Mesodermal cell (in vitro differentiated cells): ENCODE measurements around the gene ZNF107.

ENCODE experiments used
- H3K27ac ChIP-seq: 2 replicates; pipeline ENCODE4 v1.7.0; 2013; ENCODE audit warnings: mild to moderate bottlenecking, low read depth, low read length, moderate library complexity; ENCODE audit not compliant: severe bottlenecking
- H3K36me3 ChIP-seq: 2 replicates; pipeline ENCODE4 v1.7.1; 2013; ENCODE audit warnings: mild to moderate bottlenecking, low read length, moderate library complexity; ENCODE audit not compliant: control insufficient read depth, insufficient read depth
- H3K4me1 ChIP-seq: one replicate; pipeline ENCODE4 v1.7.1; 2013; ENCODE audit warnings: mild to moderate bottlenecking, low read length; ENCODE audit not compliant: insufficient read depth, control insufficient read depth, poor library complexity, severe bottlenecking
- H3K4me3 ChIP-seq: 2 replicates; pipeline ENCODE4 v1.7.0; 2013; ENCODE audit warnings: low read length, control low read depth, mild to moderate bottlenecking; ENCODE audit not compliant: insufficient read depth, poor library complexity, severe bottlenecking; ENCODE audit errors: extremely low read depth
- H3K9me3 ChIP-seq: 2 replicates; pipeline ENCODE4 v1.7.1; 2013; ENCODE audit warnings: mild to moderate bottlenecking, low read length, moderate library complexity; ENCODE audit not compliant: control insufficient read depth
- WGBS, 2 experiments: methylation state at CpG; one replicate each; pipeline ENCODE4 v1.1.5; 2013; ENCODE audit warnings: missing lambda C conversion rate in 2 of 2; ENCODE audit not compliant: insufficient coverage in 2 of 2; 5-methylcytosine and 5-hydroxymethylcytosine counted together

ZNF107 gene

DNA sequence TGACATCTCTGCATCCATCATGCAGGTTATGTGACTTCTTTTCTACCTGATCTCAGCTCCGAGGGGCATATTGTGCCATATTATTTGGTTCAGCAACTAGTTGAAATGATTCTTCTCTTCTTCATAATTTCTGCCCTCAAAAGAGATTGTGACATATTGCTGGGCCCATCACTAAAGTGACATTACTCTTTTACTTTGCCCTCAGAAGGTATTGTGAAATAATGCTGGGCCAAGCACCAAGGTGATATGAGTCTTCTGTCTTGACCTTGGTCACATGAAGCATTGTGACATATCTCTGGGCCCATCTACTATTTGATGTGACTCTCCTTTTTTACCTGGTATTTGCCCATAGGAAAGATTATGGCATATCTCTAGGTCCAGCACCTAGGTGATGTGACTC lies 33.9 kb upstream of the ZNF107 start:
- no CpG with 5 or more reads among the region's 1 CpG for WGBS, 2 experiments
- H3K9me3 ChIP-seq, result peaks cover 43% of the 10 kb centered on the region
- no peak overlapping the region for H3K27ac ChIP-seq
- no peak overlapping the region for H3K4me3 ChIP-seq
- no peaks in the 10 kb centered on the region for H3K36me3 ChIP-seq
- no peaks in the 10 kb centered on the region for H3K4me1 ChIP-seq

DNA sequence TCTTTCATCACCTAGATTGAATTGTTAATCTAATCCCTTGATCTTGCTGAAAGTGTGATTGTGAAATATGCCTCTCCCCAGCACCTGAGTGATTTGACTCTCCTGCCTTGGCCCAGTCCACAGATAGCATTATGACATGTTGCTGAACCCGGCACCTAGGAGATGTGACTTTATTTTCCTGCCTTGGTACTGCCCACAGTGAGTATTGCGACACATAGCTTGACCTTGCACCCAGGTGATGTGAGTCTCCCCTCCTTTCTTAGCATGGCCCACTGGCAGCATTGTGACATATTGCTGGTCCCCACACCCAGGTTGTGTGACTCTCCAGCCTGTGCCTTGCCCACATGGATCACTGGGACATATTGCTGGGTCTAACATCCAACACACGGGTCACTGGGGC lies 32.5 kb upstream of the ZNF107 start:
- Histone ChIP-seq H3K27ac (no peak overlapping the region), H3K36me3 (no peaks in the 10 kb centered on the region), H3K4me3 (no peak overlapping the region), H3K4me1 (no peaks in the 10 kb centered on the region), H3K9me3 (peaks cover 39% of the 10 kb centered on the region)
- 33 to 58% methylated on average over 2 to 3 of the region's 3 CpGs for WGBS, 2 experiments

DNA sequence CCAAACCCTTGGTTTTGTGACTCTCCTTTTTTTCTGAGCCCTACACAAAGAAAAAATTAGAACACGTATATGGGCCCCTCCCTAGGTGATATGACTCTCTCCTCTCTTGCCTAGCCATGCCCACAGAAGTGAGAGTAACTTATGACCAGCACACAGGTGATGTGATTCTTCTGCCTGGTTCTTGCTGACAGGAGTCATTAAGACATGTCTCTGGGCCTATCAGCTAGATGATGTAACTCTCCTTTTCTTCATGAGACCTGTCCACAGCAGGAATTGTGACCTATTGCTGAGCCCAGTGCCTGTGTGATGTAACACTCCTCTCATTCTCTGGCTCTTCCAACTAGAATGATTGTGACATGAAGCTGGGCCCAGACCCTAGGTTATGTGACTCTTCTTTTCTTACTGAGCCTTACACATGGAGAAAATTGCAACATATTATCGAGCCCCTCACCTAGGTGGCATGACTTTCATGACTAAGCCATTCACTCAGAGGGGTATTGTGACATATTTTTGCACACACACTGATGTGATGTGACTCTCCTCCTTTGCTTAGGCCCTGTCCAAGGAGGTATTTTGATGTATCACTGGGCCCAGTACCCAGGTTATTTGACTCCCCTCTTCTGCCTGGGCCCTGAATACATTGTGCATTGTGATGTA lies 31.4 kb upstream of the ZNF107 start:
- no peak overlapping the region for H3K27ac ChIP-seq
- H3K9me3 ChIP-seq, result peaks cover 43% of the 10 kb centered on the region
- no peaks in the 10 kb centered on the region for H3K4me1 ChIP-seq
- no peaks in the 10 kb centered on the region for H3K36me3 ChIP-seq
- H3K4me3 ChIP-seq, result no peak overlapping the region
- WGBS, 2 experiments, result 77% methylated on average over 2 of the region's 2 CpGs; no CpG with 5 or more reads in 1 of the 2 experiments

DNA sequence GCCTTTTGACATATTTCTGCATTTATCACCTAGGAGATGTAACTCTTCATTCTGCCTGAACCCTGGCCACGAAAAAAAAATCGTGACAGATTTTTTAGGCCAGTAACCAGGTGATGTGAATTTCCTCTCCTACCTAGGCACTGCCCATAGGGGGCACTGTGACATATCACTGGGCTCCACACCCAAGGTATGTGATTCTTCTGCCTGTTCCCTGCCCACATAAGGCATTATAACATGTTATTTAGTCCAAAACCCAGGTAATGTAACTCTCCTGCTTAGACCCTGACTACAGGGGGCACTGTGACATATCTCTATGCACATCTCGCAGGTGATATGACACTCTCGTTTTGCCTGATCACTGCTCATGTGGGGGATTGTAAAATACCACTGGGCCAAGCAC lies 29.5 kb upstream of the ZNF107 start:
- H3K4me3 ChIP-seq, result no peak overlapping the region
- WGBS, 2 experiments, result 48 to 55% methylated on average over 4 of the region's 4 CpGs
- H3K4me1 ChIP-seq, result no peaks in the 10 kb centered on the region
- peaks cover 34% of the 10 kb centered on the region for H3K9me3 ChIP-seq
- H3K36me3 ChIP-seq, result no peaks in the 10 kb centered on the region
- no peak overlapping the region for H3K27ac ChIP-seq

DNA sequence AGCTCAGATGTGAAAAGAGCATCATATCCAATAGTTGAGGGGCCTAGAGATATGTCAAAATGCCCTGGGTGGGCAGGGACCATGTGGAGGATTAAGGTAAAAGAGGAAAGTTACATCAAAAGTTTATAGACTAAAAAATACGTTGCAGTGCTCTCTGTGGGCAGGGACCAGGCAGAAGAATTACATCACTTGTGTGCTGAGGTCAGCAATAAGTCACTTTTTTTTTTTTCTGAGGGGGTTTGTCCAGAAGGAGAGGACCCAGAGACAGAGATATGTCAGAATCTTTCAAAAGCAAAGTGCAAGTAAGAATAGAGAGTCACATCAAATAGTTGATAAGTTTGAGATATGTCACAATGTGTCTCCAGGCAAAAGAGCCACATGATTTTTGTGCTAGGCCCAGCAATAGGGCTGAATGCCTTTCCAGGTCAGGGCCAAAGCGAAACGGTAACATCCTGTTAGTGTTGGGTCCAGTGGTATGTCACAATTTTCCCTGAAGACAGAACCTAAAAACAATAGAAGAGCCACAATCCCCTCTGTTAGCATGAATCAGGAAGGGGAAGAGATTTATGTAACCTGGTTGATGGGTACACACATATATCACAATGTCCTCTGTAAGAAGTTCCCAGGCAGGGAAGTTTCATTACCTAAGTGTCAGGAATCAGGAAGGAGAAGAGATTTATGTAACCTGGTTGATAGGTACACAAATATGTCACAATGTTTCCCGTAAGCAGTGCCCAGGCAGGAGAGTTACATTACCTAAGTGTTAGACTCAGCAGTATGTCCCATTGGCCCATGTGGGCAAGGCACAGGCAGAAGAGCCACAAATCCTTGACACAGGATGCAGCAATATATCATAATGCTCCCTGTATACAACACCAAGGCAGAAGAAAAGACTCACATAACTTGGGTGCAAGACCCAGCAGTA lies 28.1 kb upstream of the ZNF107 start:
- Histone ChIP-seq H3K4me3 (no peak overlapping the region), H3K9me3 (peaks cover 39% of the 10 kb centered on the region), H3K36me3 (no peaks in the 10 kb centered on the region), H3K27ac (no peak overlapping the region), H3K4me1 (no peaks in the 10 kb centered on the region)
- WGBS, 2 experiments, result 50 to 74% methylated on average over 2 to 4 of the region's 4 CpGs

DNA sequence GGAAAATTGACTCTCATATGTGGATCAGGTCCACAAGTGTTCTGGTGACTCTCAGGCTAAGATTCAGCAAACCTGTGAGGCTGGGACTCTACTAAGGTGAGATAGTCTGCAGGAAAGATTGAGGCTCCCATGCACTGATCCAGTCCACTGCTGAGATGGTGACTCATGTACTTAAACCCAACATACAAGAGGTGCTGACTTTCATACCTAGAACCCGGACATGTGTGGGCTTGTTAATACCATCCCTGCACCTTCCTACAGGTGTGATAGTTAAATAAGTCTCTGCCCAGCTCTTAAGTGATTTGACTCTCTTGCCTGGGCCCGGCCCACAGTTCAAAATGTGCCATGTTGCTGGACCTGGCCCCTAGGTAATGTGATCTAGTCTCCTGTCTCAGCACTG lies 27.1 kb upstream of the ZNF107 start:
- H3K4me3 ChIP-seq, result no peak overlapping the region
- H3K9me3 ChIP-seq, result peaks cover 39% of the 10 kb centered on the region
- H3K36me3 ChIP-seq, result no peaks in the 10 kb centered on the region
- no peaks in the 10 kb centered on the region for H3K4me1 ChIP-seq
- 62 to 70% methylated on average over 2 of the region's 2 CpGs for WGBS, 2 experiments
- no peak overlapping the region for H3K27ac ChIP-seq

DNA sequence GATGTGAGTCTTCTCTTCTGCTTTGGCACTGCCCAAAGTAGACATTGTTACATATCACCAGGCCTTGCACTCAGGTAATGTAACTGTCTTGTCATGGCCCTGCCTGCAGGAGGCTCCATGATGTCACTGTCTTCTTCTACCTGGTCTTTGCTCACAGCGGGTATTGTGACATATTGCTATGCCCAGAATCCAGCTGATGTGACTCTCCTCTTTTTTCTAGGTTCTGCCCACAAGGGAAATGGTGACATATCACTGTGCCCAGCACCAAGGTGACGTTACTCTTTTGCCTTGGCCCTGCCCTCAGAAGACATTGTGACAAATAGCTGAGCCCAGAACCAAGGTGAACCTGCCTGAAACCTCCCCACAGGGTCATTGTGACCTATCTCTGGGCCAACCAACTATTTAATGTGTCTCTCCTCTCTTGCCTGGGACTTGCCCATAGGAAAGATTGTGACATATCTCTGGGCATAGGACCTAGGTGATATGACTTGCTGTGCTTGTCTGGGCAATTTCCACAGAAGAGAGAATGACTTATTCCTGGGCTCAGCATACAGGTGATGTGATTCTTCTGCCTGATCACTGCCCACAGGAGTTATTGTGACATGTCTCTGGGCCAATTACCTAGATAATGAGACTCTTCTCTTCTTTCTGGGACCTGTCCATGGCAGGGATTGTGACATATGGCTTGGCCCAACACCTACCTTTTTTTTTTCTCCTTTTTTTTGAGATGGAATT lies 26.5 kb upstream of the ZNF107 start:
- Histone ChIP-seq H3K27ac (no peak overlapping the region), H3K36me3 (no peaks in the 10 kb centered on the region), H3K9me3 (peaks cover 34% of the 10 kb centered on the region), H3K4me3 (no peak overlapping the region), H3K4me1 (no peaks in the 10 kb centered on the region)
- 17 to 43% methylated on average over 2 of the region's 2 CpGs for WGBS, 2 experiments

DNA sequence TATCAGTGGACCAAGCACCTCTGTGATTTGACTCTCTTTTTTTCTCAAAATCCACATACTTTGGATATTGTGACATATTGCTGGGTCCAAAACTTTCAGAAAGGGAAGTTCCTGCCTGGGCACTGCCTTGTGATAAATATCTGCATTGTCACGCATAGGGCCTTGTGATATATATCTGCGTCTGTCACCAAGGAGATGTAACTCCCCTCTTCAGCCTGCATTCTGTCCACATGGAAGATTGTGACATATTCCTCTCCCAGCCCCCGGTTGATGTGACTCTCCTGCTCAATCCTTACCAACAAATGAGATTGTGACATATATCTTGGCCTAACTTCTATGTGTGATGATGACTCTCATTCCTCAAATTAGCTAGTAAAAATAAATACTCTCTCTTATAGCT lies 25.4 kb upstream of the ZNF107 start:
- H3K36me3 ChIP-seq, result no peaks in the 10 kb centered on the region
- 69 to 84% methylated on average over 2 to 3 of the region's 3 CpGs for WGBS, 2 experiments
- no peak overlapping the region for H3K27ac ChIP-seq
- peaks cover 29% of the 10 kb centered on the region for H3K9me3 ChIP-seq
- H3K4me1 ChIP-seq, result no peaks in the 10 kb centered on the region
- H3K4me3 ChIP-seq, result no peak overlapping the region

DNA sequence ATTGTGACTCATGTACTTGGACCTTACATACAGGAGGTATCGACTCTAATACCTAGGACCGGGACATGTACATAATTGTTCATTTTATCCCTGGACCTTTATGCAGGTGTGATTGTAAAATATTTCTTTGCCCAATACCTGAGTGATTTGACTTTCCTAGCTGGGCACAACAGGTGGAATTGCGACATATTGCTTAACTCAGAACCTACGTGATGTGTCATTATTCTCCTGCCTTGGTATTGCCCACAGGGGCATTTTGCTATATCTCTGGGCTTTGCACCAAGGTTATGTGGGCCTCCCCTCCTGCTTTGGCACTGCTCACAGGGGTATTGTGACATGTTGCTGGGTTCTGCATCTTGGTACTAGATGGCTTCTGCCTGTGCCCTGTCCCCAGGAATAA lies 23.9 kb upstream of the ZNF107 start:
- WGBS, 2 experiments, result 70 to 87% methylated on average over 2 to 4 of the region's 4 CpGs
- Histone ChIP-seq H3K4me1 (no peaks in the 10 kb centered on the region), H3K27ac (no peak overlapping the region), H3K36me3 (no peaks in the 10 kb centered on the region), H3K4me3 (no peak overlapping the region), H3K9me3 (peaks cover 20% of the 10 kb centered on the region)

DNA sequence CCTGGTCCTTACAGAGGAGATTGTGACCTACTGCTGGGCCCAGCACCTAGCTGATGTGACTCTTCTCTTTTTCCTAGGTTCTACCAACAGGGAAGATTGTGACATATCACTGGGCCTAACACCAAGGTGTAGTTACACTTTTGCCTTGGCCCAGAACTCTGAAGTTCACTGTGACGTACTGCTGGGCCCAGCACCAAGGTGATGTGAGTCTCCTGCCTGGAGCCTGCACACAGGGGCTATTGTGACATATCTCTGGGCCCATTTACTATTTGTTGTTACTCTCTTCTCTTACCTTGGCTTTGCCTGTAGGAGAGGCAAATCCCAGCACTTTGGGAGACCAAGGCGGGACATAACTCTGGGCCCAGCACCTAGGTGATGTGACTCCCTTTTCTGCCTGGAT lies 23.1 kb upstream of the ZNF107 start:
- Histone ChIP-seq H3K9me3 (peaks cover 20% of the 10 kb centered on the region), H3K4me3 (no peak overlapping the region), H3K36me3 (no peaks in the 10 kb centered on the region), H3K4me1 (no peaks in the 10 kb centered on the region), H3K27ac (no peak overlapping the region)
- WGBS, 2 experiments, result 50 to 73% methylated on average over 1 to 2 of the region's 2 CpGs
